ENCODE measurements around the gene GRM7.

Gene GRM7

DNA sequence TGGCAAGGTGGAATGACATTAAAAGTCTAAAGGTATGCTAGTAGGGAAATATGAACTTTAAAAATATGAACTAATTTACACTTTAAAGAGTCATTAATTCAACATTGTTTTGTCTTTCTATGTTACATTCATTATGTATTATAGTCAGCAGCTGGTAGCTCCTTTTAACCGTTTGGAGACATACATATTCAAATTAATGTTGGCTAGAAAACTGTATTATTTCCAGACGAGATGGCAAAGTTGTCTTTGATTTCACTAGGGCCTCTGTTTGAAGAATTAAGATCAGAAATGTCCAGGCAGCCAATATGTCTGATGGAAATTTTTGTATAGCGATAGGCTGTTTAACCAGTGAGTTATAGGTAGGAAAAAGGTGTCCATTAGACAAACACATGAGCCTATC lies 817.6 kb downstream of the GRM7 start:
- no peak for DNase-seq

DNA sequence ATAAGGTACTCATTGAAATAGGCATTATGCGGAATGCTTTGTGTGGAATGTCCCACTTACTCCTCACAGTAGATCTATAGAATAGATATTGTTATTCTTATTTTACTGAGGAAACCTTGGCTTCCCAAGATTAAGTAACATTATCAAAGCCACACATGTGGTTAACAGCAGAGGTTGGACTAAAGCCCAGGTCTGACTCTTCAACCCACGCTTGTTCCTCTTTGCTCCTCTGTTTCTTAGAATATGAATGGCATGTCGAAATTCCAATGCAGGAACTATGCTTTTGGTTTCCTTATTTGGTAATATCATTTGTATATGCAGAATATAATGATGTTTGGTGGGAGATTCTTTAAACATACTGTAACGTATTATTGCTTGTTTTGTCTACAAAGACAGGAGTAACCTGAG lies 821.9 kb downstream of the GRM7 start:
- peak; percentile 88 to 96 (median 96) for DNase-seq

GRCh38 chr3:7683426-7683825 lies 822.5 kb downstream of the GRM7 start:
- DNase-seq = peak; percentile 13 to 55 (median 43)

DNA sequence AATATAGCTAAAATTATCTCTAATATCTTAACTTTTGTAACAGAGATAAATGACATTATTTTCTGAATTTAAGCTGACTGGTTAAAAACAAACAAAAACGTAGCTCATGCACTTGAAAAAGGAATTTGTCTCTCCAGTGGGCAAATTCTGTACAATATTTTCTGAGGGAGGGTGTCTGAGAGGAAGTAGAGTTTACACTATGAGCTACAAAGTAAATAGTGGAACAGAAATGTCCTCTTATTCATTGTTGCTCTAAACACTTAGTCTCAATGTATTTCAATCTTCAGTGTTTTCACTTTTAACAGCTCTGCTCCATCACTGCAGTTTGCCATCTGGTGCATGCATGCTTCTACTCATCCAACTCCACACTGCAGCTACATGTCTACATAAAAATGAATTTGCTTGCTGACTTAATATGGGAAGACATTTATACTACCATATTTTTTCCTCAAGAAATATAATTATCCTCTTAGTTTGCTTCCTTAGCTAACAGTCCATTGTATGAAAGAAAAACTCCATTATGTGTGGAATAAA lies 823.3 kb downstream of the GRM7 start:
- peak in 2 of 3 donors; percentile 28 to 44 for DNase-seq

DNA sequence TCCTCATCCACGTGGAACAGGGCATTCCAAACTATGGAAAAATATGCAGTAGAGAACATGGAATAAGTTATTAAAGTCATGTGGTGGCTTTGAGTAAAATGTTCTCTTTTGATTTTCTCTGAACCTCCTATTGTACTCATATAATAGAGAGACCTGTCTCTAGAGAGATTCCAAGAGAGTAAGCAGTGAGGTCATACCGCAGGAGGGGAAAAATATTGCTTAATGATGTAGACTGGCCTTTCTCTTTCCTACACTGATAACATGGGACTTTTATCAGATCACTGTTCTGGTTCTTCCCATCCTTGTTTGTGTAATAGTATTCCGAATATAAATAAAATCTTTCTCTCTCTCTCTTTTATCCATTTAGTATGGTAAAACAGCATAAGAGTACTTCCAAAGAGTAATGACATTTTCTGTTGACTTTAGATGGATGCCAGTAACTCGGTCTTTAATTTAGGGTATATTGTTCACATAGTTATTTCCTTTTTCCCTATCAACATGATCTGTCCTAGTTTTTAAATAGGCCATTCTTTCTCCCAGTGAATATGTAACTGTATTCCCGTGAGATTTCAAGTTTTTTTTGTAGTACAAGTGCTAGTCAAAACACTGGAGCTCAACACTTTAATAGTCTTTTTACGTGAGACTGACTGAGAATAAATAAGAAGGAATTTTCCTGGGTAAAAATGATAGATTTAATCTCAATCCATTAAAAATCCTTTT lies 826.7 kb downstream of the GRM7 start:
- no peak for DNase-seq

- DNase-seq = peak in 2 of 3 donors; percentile 28 to 56
These were observed 832.0 kb downstream of the GRM7 start for GRCh38 chr3:7692866-7693265.

- DNase-seq = no peak
These were observed 833.1 kb downstream of the GRM7 start for GRCh38 chr3:7693976-7694375.

- DNase-seq = no peak
These were observed 834.1 kb downstream of the GRM7 start for GRCh38 chr3:7695049-7695448.

- no peak for DNase-seq
These were observed 835.4 kb downstream of the GRM7 start for GRCh38 chr3:7696320-7696719.

DNA sequence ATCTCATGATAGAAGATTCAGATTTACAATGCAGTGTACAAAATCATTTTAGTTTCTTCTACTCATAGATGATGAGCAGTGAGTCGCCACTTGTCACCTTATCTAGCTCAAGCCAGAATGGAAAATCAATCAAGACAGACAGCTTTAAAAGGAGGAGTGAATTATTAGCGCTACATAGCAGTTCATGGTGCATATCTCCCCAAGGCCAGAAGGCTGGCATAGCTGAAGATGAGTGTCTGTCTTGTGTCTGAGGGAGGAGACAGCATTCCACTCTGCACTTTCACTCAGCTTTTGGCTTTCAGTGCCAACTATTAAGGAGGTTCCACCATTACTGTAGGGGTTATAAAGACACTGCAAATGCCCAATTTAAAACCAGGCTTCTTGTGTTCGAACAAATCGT lies 836.6 kb downstream of the GRM7 start:
- no peak for DNase-seq

DNA sequence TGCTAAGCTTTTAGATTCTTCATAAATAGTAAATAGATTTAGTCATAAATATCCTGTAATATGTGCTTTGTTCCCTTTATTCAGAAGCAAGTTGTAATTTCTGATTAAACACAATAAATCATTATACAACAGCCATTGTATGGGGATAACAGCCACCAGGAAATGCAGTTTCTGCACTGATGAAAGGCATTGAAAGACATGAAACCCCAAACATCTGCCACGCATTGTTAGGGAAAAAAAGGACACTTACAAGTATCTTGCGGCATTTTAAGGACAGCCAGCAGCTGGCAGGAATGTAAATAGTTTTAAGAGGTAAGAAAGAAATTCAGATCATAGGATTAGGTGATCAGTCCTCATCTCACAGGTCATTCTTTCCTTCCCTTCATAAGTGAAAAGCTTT lies 839.6 kb downstream of the GRM7 start:
- no peak for DNase-seq

DNA sequence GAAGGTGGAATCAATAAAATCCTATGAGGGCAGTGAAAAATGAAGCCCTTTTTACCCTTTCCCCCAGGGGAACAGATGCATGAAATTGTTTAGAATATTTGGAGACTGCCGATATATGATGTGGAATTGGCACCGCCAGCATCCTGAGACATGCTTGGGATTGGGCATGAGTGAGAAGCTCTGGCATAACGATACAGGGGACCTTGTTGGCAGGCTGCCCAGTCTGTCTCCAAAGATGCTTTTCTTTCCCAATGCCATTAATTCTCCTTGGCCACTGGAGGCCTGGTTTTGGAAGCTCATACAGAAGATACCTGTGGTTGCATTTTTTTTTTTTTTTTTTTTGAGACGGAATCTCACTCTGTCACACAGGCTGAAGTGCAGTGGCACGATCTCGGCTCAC lies 840.1 kb downstream of the GRM7 start:
- no peak for DNase-seq

DNA sequence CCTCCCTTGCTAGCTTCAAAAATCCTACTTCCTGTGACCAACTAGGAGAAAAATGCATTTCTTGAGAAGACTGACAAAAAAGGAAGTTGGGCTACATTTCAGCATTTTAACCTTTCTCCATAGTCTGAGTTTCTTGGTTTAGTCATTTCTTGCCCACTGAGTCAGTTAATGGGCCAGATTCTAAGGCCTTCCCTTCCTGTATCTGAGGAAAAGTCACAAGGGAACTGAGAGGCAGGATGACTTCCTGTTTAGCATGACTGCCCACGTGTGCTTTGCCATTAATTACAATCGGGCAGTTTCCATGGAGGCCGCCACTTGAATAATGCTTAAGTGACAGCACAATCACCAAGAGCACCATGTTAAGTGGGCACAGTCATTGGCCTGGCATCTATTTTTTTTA lies 846.3 kb downstream of the GRM7 start:
- DNase-seq = peak; percentile 81 to 94 (median 93)

GRCh38 chr3:7709376-7710082 lies 848.6 kb downstream of the GRM7 start:
- peak; percentile 69 to 80 (median 79) for DNase-seq

GRCh38 chr3:7710284-7710683 lies 849.4 kb downstream of the GRM7 start:
- no peak for DNase-seq

DNA sequence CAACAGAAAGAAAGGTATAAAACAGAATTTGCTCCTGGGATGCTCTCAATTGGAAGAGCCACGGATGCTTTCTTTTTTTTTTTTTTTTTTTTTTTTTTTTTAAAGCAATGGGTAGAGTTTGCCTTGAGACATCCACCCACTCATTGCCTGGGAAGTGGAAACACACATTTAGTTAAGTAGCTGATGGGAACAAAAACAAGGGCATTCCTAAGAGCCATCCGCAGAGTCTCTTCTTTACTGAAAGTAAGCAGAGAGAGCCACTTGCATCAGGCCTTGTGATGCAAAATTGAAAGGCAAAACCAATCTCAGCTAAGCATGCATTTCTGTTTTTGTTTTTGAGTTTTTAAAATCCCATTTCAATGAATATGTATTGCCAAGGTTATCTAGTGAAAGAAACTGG lies 852.8 kb downstream of the GRM7 start:
- DNase-seq = no peak

GRCh38 chr3:7720649-7721297 lies 859.9 kb downstream of the GRM7 start:
- no peak for DNase-seq

- DNase-seq = no peak
These were observed 861.0 kb downstream of the GRM7 start for GRCh38 chr3:7721869-7722268.

DNA sequence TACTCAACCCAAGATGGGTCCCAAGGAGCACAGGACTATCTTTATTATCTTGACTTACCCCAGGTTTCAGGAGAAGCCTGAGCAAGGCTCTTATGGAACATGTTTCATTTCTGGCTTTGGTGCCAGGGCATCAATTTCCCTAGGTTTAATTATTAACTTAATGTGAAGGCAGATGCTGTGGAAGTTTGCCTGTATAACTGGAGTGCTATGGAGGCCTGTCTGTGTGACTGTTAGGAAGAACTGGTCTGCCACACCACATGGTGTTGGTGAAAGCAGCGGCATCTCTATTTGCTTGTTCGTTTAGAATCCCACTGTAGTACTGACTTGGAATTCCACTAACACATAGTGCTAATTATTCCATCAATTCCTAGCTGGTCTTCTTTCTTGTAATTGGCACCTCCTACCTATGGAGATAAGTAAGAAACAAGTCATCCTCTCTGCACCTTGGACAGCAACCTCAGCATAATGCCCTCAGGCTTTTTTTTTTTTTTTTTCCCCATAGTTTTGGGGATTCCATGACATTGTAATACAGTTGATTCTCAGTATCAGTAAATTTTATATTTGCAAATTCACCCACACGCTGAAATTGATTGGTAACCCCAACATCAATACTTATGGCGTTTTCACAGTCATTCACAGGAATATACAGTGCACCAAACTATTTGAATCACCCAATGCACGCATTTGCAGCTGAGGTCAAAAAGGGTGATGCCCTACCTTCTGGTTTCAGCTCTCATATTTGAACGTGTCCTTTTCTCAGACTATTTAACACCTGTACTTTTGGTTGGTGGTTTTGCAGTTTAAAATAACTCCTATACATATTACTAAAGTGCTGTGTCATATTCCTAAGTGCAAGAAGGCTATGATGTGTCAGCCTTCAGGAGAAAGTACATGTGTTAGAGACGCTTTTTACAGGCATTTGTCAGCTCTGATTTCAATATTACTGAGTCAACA lies 867.9 kb downstream of the GRM7 start:
- no peak for DNase-seq

- no peak for DNase-seq
These were observed 873.0 kb downstream of the GRM7 start for GRCh38 chr3:7733933-7734332.

DNA sequence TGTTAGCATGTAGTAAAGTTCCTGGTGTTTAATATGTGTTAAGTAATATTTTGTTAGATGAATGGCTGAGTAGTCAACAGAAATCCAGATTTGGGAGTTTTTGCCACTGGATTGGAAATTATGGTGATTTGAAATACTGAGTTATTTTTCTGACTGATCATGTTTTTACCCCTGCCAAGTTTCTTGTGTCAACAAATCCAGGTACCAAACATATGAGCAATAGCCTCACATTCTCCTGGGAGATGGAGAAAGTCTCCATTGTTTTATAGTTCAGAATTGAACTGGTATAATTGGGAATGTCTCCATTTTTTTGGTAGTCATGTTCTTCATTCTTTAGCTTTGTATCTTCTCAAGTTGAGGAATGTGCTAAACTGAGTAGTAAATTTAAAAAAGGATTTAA lies 873.5 kb downstream of the GRM7 start:
- DNase-seq = no peak

- no peak for DNase-seq
These were observed 876.3 kb downstream of the GRM7 start for GRCh38 chr3:7737263-7737662.

DNA sequence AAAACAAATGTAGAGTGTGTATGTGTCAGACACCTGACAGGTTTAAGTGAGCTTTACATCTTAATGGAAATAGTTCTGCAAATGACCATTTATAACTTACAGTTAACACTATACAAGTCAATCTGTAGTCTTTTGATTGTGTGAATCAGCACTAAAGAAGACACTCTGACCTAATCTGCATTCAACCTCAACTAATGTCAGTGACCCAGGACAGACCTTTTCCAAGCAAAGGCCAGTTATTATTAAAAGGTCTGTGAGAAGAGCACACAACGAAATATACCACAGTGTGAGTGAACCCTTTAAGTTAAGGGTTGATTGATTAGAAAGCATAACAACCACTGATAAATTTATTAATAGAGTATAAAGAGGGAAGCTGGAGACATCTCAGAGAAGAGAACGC lies 878.8 kb downstream of the GRM7 start:
- no peak for DNase-seq
